ENCODE data around the gene TNFRSF21. TPM values are rescaled to one million over a fixed set of nuclear protein-coding genes. Genes with fewer than 3 reads are reported as not detected.
A peak's percentile ranks its signal among the peaks of the same experiment; 100 is the strongest.

Gene TNFRSF21
- polyA plus RNA-seq, 3 donors, result 0.43 to 0.86 (median 0.58) TPM

GRCh38 chr6:47283993-47284392 lies 25.7 kb downstream of the TNFRSF21 start:
- no peaks in the 10 kb centered on the region for H3K79me2 ChIP-seq (ENCODE audit: insufficient read depth, low read length)
- H3K9ac ChIP-seq (ENCODE audit: insufficient read depth, low read length, poor library complexity, severe bottlenecking), result no peak overlapping the region
- H3K4me3 Mint-ChIP-seq, result no peak overlapping the region

GRCh38 chr6:47278545-47278944 lies 31.2 kb downstream of the TNFRSF21 start:
- Histone ChIP-seq H3K4me2 (replicated peaks; ENCODE audit: extremely low read depth, low read length, poor library complexity, severe bottlenecking) (no peak overlapping the region), H3K79me2 (ENCODE audit: insufficient read depth, low read length) (no peaks in the 10 kb centered on the region), H3K4me3 (replicated peaks in 1 of 3; ENCODE audit: low read depth in 2 of 3, low read length in 3 of 3) (no peak overlapping the region), H3K9me3 (replicated peaks in 1 of 2; ENCODE audit: control insufficient read depth in 1 of 2, insufficient read depth in 1 of 2, low read length in 2 of 2) (no peaks in the 10 kb centered on the region), H4K20me1 (ENCODE audit: insufficient read depth, low read length) (no peaks in the 10 kb centered on the region), H3K4me1 (ENCODE audit: control insufficient read depth in 1 of 2, insufficient read depth in 2 of 2, low read length in 2 of 2) (peaks cover 4 to 7% of the 10 kb centered on the region in 2 donors), H3K27me3 (ENCODE audit: control insufficient read depth in 2 of 2, insufficient read depth in 2 of 2, low read length in 2 of 2) (no peaks in the 10 kb centered on the region), H3K9ac (ENCODE audit: insufficient read depth, low read length, poor library complexity, severe bottlenecking) (no peak overlapping the region), H3K27ac (ENCODE audit: low read depth in 1 of 2, low read length in 2 of 2) (no peak overlapping the region), H3K36me3 (replicated peaks in 1 of 2; ENCODE audit: control insufficient read depth in 1 of 2, insufficient read depth in 2 of 2, low read length in 2 of 2) (no peaks in the 10 kb centered on the region), H2AFZ (ENCODE audit: insufficient read depth, low read depth, low read length, poor library complexity, severe bottlenecking) (no peak overlapping the region)
- no peak for TF ChIP-seq CTCF (IDR thresholded peaks at IDR 0.05)
- Mint-ChIP-seq H3K4me1 (peaks cover 8% of the 10 kb centered on the region), H3K4me3 (no peak overlapping the region), H3K9me3 (peaks cover 0 to 4% (median 0%) of the 10 kb centered on the region in 7 donors), H3K27me3 (ENCODE audit: low read depth in 3 of 3) (peaks cover 0 to 2% (median 0%) of the 10 kb centered on the region in 3 donors), H3K27ac (peak overlapping the region in 1 of 7 donors; percentile 40), H3K36me3 (no peaks in the 10 kb centered on the region)
- peak in 1 of 3 donors; percentile 2 for DNase-seq
- intact Hi-C loops (cut with micrococcal nuclease), result no loop called here
- WGBS (ENCODE audit: insufficient coverage), result 60% methylated on average over 1 of the region's 3 CpGs

More at GRCh38 chr6:47283993-47284392, 25.7 kb downstream of the TNFRSF21 start:
- no peak for TF ChIP-seq CTCF (IDR thresholded peaks at IDR 0.05)
- Histone ChIP-seq H3K9me3 (replicated peaks in 1 of 2; ENCODE audit: control insufficient read depth in 1 of 2, insufficient read depth in 1 of 2, low read length in 2 of 2) (no peaks in the 10 kb centered on the region), H3K27me3 (ENCODE audit: control insufficient read depth in 2 of 2, insufficient read depth in 2 of 2, low read length in 2 of 2) (no peaks in the 10 kb centered on the region), H3K4me1 (ENCODE audit: control insufficient read depth in 1 of 2, insufficient read depth in 2 of 2, low read length in 2 of 2) (no peaks in the 10 kb centered on the region), H4K20me1 (ENCODE audit: insufficient read depth, low read length) (no peaks in the 10 kb centered on the region), H3K4me2 (replicated peaks; ENCODE audit: extremely low read depth, low read length, poor library complexity, severe bottlenecking) (no peak overlapping the region), H2AFZ (ENCODE audit: insufficient read depth, low read depth, low read length, poor library complexity, severe bottlenecking) (no peak overlapping the region), H3K4me3 (replicated peaks in 1 of 3; ENCODE audit: low read depth in 2 of 3, low read length in 3 of 3) (no peak overlapping the region), H3K36me3 (replicated peaks in 1 of 2; ENCODE audit: control insufficient read depth in 1 of 2, insufficient read depth in 2 of 2, low read length in 2 of 2) (no peaks in the 10 kb centered on the region), H3K27ac (ENCODE audit: low read depth in 1 of 2, low read length in 2 of 2) (no peak overlapping the region)
- Mint-ChIP-seq H3K36me3 (no peaks in the 10 kb centered on the region), H3K9me3 (no peaks in the 10 kb centered on the region), H3K4me1 (peaks cover 1% of the 10 kb centered on the region), H3K27me3 (ENCODE audit: low read depth in 3 of 3) (peaks cover 0 to 5% (median 3%) of the 10 kb centered on the region in 3 donors), H3K27ac (no peak overlapping the region)
- intact Hi-C loops (cut with micrococcal nuclease), result no loop called here
- DNase-seq, result no peak
- WGBS (ENCODE audit: insufficient coverage), result 98% methylated on average over 5 of the region's 7 CpGs
